ENCODE results near the gene MBTPS2. TPM values are rescaled to one million over a fixed set of nuclear protein-coding genes. Genes with fewer than 3 reads are reported as not detected.

MBTPS2 gene
- total RNA-seq, 1 donor from 2014 or later, result 15.0 TPM

DNA sequence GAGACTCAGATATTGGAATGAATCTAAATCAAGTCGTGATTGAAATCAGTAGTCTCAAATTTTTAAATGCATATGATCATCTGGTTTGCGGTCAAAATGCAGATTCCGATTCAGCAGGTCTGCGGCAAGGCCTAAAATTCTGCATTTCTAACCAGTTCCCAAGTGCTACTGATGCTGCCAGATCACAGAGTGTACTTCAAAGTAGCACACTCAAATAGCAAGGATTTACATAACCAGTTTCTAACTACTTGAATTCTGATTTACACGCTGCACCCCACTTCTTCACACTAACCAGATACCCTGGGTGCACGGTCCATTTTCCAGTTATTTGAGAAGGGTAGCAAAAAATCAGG is 752 bp downstream of the MBTPS2 start:
- TF ChIP-seq CTCF (conservative IDR thresholded peaks at IDR 0.05), result no peak
- Mint-ChIP-seq H3K36me3 (ENCODE audit: low read depth) (peaks cover 1% of the 10 kb centered on the region), H3K4me3 (peak overlapping the region; percentile 96), H3K27me3 (ENCODE audit: low read depth) (no peaks in the 10 kb centered on the region), H3K4me1 (peaks cover 6% of the 10 kb centered on the region), H3K27ac (ENCODE audit: unreplicated experiment) (peak overlapping the region; percentile 39), H3K9me3 (no peaks in the 10 kb centered on the region)
- no peak for DNase-seq (ENCODE audit: low read depth, low spot score)

GRCh38 chrX:21843179-21843578 is 3.8 kb downstream of the MBTPS2 start:
- Mint-ChIP-seq H3K36me3 (ENCODE audit: low read depth) (peaks cover 6% of the 10 kb centered on the region), H3K9me3 (no peaks in the 10 kb centered on the region), H3K4me3 (no peak overlapping the region), H3K27me3 (ENCODE audit: low read depth) (no peaks in the 10 kb centered on the region), H3K27ac (ENCODE audit: unreplicated experiment) (no peak overlapping the region), H3K4me1 (peaks cover 14% of the 10 kb centered on the region)
- no peak for TF ChIP-seq CTCF (conservative IDR thresholded peaks at IDR 0.05)
- no peak for DNase-seq (ENCODE audit: low read depth, low spot score)

- Mint-ChIP-seq H3K27ac (ENCODE audit: unreplicated experiment) (no peak overlapping the region), H3K4me1 (peaks cover 12% of the 10 kb centered on the region), H3K9me3 (no peaks in the 10 kb centered on the region), H3K27me3 (ENCODE audit: low read depth) (no peaks in the 10 kb centered on the region), H3K4me3 (no peak overlapping the region), H3K36me3 (ENCODE audit: low read depth) (peaks cover 6% of the 10 kb centered on the region)
- DNase-seq (ENCODE audit: low read depth, low spot score), result no peak
- TF ChIP-seq CTCF (conservative IDR thresholded peaks at IDR 0.05), result no peak
Measured at GRCh38 chrX:21845096-21845495, 5.7 kb downstream of the MBTPS2 start.

GRCh38 chrX:21847342-21847741 is 7.9 kb downstream of the MBTPS2 start:
- no peak overlapping the region for H3K4me3 Mint-ChIP-seq
- peaks cover 8% of the 10 kb centered on the region for H3K4me1 Mint-ChIP-seq
- H3K27me3 Mint-ChIP-seq (ENCODE audit: low read depth), result no peaks in the 10 kb centered on the region
- no peaks in the 10 kb centered on the region for H3K9me3 Mint-ChIP-seq
- DNase-seq (ENCODE audit: low read depth, low spot score), result no peak
- H3K36me3 Mint-ChIP-seq (ENCODE audit: low read depth), result peaks cover 6% of the 10 kb centered on the region
- TF ChIP-seq CTCF (conservative IDR thresholded peaks at IDR 0.05), result no peak
- no peak overlapping the region for H3K27ac Mint-ChIP-seq (ENCODE audit: unreplicated experiment)

GRCh38 chrX:21853578-21853977 is 14.2 kb downstream of the MBTPS2 start:
- H3K27ac Mint-ChIP-seq (ENCODE audit: unreplicated experiment), result no peak overlapping the region
- H3K4me1 Mint-ChIP-seq, result no peaks in the 10 kb centered on the region
- H3K4me3 Mint-ChIP-seq, result no peak overlapping the region
- H3K27me3 Mint-ChIP-seq (ENCODE audit: low read depth), result no peaks in the 10 kb centered on the region
- DNase-seq (ENCODE audit: low read depth, low spot score), result no peak
- no peak for TF ChIP-seq CTCF (conservative IDR thresholded peaks at IDR 0.05)
- no peaks in the 10 kb centered on the region for H3K9me3 Mint-ChIP-seq
- peaks cover 14% of the 10 kb centered on the region for H3K36me3 Mint-ChIP-seq (ENCODE audit: low read depth)

DNA sequence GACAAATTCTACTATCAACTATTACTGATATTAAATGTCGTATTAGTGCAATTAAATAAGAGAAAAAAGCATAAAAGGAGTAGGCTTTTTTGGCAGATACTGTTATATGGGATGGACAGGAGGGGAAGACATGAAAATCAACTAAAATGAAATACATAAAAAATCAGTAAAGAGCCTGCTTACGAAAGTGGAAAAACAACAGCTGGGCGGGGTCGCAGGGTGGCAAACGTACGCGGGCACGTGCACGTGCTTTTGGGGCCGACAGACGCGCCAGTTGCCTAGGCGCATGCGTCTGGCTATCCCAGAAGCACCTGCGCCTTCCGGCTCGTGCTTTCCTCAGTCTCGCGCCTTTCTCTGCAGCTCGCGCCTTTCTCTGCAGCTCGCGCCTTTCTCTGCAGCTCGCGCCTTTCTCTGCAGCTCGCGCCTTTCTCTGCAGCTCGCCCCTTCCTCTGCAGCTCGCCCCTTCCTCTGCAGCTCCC is 16.6 kb downstream of the MBTPS2 start, which contains the start of gene YY2:
Gene YY2, plus strand, starts transcription at position 51 of the 479 bp plus-strand sequence. CDS start 498 bp downstream, outside the sequence.
- Mint-ChIP-seq H3K4me3 (no peak within 1 kb of the TSS), H3K36me3 (ENCODE audit: low read depth) (peaks cover 14% of the 10 kb centered on the region), H3K4me1 (no peaks in the 10 kb centered on the region), H3K9me3 (no peaks in the 10 kb centered on the region), H3K27ac (ENCODE audit: unreplicated experiment) (no peak within 1 kb of the TSS), H3K27me3 (ENCODE audit: low read depth) (no peaks in the 10 kb centered on the region)
- TF ChIP-seq CTCF (conservative IDR thresholded peaks at IDR 0.05), result no peak
- DNase-seq (ENCODE audit: low read depth, low spot score), result no peak
